ENCODE results near the gene CRYBA4. TPM values are rescaled to one million over a fixed set of nuclear protein-coding genes. Genes with fewer than 3 reads are reported as not detected.
A peak's percentile ranks its signal among the peaks of the same experiment; 100 is the strongest.

Gene CRYBA4
- total RNA-seq, 4 donors from 2014 or later, result not detected

DNA sequence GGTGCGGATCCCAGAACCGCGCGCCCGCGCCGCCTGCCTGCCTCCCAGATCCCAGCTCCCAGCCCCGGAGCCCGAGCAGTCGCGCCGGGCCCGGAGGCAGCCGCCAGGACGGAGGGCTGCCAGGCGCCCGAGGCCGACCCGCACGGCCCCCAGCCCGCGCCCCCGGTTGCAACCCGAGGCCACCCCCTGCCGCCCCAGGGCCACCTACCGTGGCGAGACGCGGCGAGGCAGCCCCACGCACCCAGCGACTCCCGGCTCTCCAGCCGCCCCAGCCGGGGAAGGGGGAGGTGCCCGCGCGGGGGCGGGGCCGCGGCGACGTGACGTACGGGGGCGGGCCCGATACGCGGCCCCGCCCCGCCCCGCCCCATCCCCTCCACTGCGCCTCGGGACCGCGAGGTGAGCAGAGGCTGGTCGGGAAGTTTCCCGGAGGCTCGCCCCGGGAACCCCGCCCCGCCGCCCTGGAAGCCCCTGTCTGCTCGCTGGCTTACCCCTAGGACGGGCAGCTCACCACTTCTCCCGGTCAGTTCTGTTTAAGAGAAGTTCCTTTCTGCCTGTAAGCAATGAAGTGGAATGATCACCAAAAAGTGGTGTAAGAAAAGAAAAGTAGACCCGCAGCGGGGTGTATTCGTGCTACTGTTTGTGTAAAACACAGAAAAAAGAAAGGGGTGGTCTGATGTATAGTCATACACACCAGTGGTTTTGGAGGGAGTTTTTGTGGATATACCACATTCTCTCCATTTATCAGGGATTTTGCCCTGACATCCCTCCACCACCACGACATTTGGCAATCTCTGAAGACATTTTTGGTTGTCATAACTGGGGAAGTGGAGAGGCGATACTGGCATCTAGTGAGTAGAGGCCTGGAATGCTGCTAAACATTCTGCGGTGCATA is 31.7 kb upstream of the CRYBA4 start, which contains the start of gene TPST2:
Gene TPST2 (minus strand): TSS at position 288 of the 892 bp plus-strand sequence. CDS start 48,502 bp downstream, outside the sequence.
- H3K4me1 ChIP-seq, result peaks cover 38% of the 10 kb centered on the region
- whole genome bisulfite sequencing, result under 1% methylated on average over 31 of the region's 72 CpGs
- H3K27ac ChIP-seq, result peak within 1 kb of the TSS; percentile 69
- no peaks in the 10 kb centered on the region for H3K9me3 ChIP-seq
- no peak for TF ChIP-seq EP300 (IDR thresholded peaks at IDR 0.05)
- peak in 1 of 2 donors; percentile 46 for TF ChIP-seq POLR2A (IDR thresholded peaks at IDR 0.05)
- TF ChIP-seq POLR2AphosphoS5 (IDR thresholded peaks at IDR 0.05), result no peak
- peak within 1 kb of the TSS; percentile 67 for H3K4me3 ChIP-seq
- peak; percentile 83 for DNase-seq (ENCODE audit: low spot score in 2 of 2)
- no peaks in the 10 kb centered on the region for H3K36me3 ChIP-seq
- H3K27me3 ChIP-seq, result no peaks in the 10 kb centered on the region

DNA sequence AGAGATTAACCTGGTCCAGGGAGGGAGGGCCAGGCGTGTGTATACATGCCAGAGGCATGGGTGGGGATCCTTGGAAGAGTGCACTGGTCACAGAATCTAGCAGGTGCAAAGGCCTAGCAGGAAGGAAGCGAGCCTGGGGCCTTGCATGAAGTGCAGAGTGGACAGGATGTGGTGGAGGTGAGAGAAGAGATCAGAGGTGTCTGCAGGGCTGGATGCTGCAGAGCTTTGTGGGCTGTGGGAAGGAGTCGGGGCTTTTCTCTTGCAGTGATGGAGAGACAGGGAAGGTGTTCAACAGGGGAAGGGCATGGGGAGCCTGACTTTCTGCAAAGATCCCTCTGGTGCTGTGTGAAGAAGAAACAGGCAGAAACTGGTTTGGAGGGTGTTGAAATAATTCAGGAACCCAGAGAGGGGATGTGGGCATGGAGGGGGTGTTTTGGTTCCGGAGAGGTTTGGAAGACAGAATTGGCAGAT is 29.3 kb upstream of the CRYBA4 start:
- Histone ChIP-seq H3K27ac (no peak overlapping the region), H3K36me3 (no peaks in the 10 kb centered on the region), H3K4me3 (no peak overlapping the region), H3K9me3 (no peaks in the 10 kb centered on the region), H3K4me1 (peaks cover 20% of the 10 kb centered on the region), H3K27me3 (no peaks in the 10 kb centered on the region)
- DNase-seq (ENCODE audit: low spot score in 2 of 2), result no peak
- no peak for TF ChIP-seq POLR2AphosphoS5 (IDR thresholded peaks at IDR 0.05)
- 53% methylated on average over 4 of the region's 4 CpGs for WGBS

DNA sequence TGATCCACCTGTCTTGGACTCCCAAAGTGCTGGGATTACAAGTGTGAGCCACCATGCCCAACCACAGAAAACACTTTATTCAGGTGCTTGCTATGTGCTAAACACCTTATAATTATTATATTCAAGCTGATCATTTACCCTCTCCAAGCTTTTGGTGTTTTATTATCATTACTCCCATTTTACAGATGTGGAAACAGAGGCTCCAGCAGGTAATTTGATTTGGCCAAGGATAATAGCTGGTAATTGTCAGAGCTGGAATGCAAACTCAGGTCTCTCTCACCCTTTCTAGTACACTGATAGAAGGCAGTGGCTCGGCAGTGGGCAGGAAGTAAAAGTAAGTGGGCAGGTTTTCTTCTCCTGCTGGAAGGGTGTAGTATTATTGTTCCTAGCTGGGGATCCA is 28.0 kb upstream of the CRYBA4 start:
- DNase-seq (ENCODE audit: low spot score in 2 of 2), result no peak
- peaks cover 19% of the 10 kb centered on the region for H3K4me1 ChIP-seq
- no peak for TF ChIP-seq POLR2AphosphoS5 (IDR thresholded peaks at IDR 0.05)
- H3K27me3 ChIP-seq, result no peaks in the 10 kb centered on the region
- H3K36me3 ChIP-seq, result no peaks in the 10 kb centered on the region
- H3K9me3 ChIP-seq, result no peaks in the 10 kb centered on the region
- 64% methylated on average over 1 of the region's 1 CpG for WGBS
- H3K27ac ChIP-seq, result no peak overlapping the region
- H3K4me3 ChIP-seq, result no peak overlapping the region

DNA sequence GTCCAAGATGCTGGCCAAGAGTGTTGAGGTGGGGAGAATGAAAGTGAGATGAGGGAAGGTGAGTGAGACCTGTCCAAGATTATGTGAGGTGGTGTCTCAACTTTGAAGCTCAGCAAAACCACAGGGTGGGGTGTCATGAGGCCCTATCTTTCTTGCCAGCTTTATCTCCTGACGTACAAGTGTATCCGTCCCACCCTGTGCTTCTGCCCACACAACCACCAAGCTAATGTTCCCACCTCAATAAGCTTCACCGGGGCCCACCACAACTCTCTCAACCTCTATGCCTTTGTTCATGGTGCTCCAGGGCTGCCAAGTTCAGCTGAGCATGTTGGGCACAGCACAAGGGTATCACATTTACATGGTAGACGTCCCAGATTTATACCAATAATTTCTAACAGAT is 24.7 kb upstream of the CRYBA4 start:
- Histone ChIP-seq H3K4me1 (peaks cover 4% of the 10 kb centered on the region), H3K27ac (no peak overlapping the region), H3K27me3 (no peaks in the 10 kb centered on the region), H3K9me3 (no peaks in the 10 kb centered on the region), H3K36me3 (no peaks in the 10 kb centered on the region), H3K4me3 (no peak overlapping the region)
- WGBS, result 78% methylated on average over 4 of the region's 4 CpGs
- DNase-seq (ENCODE audit: low spot score in 2 of 2), result no peak
- TF ChIP-seq POLR2A (IDR thresholded peaks at IDR 0.05) (no peak), EP300 (IDR thresholded peaks at IDR 0.05) (no peak), POLR2AphosphoS5 (IDR thresholded peaks at IDR 0.05) (no peak)
- TF ChIP-seq, protein P1, sequence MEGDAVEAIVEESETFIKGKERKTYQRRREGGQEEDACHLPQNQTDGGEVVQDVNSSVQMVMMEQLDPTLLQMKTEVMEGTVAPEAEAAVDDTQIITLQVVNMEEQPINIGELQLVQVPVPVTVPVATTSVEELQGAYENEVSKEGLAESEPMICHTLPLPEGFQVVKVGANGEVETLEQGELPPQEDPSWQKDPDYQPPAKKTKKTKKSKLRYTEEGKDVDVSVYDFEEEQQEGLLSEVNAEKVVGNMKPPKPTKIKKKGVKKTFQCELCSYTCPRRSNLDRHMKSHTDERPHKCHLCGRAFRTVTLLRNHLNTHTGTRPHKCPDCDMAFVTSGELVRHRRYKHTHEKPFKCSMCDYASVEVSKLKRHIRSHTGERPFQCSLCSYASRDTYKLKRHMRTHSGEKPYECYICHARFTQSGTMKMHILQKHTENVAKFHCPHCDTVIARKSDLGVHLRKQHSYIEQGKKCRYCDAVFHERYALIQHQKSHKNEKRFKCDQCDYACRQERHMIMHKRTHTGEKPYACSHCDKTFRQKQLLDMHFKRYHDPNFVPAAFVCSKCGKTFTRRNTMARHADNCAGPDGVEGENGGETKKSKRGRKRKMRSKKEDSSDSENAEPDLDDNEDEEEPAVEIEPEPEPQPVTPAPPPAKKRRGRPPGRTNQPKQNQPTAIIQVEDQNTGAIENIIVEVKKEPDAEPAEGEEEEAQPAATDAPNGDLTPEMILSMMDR (IDR thresholded peaks at IDR 0.05), result no peak

DNA sequence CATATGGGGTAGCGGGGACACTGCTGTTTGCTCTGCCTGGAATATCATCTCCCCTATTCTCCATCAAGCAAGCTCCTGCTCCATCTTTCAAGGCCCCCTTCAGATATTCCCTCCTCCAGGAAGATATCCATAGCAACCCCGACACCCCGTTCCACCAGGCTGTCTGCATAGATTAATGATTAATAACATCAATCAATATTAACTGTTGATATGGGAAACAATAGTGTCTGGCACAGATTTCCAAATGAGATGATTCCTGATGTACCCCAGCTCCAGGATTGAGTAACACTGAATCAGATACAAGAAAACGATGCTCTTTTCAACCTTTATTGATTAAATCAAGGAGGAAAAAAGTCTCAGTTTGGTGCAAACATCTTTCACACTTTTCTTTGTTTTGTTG is 24.3 kb upstream of the CRYBA4 start:
- H3K36me3 ChIP-seq, result no peaks in the 10 kb centered on the region
- no peak overlapping the region for H3K4me3 ChIP-seq
- TF ChIP-seq POLR2A (IDR thresholded peaks at IDR 0.05), result no peak
- TF ChIP-seq, protein P1 (IDR thresholded peaks at IDR 0.05), result no peak
- no peak for TF ChIP-seq EP300 (IDR thresholded peaks at IDR 0.05)
- TF ChIP-seq POLR2AphosphoS5 (IDR thresholded peaks at IDR 0.05), result no peak
- no peaks in the 10 kb centered on the region for H3K4me1 ChIP-seq
- no peak overlapping the region for H3K27ac ChIP-seq
- WGBS, result 82% methylated on average over 4 of the region's 4 CpGs
- H3K27me3 ChIP-seq, result no peaks in the 10 kb centered on the region
- no peak for DNase-seq (ENCODE audit: low spot score in 2 of 2)
- H3K9me3 ChIP-seq, result no peaks in the 10 kb centered on the region

DNA sequence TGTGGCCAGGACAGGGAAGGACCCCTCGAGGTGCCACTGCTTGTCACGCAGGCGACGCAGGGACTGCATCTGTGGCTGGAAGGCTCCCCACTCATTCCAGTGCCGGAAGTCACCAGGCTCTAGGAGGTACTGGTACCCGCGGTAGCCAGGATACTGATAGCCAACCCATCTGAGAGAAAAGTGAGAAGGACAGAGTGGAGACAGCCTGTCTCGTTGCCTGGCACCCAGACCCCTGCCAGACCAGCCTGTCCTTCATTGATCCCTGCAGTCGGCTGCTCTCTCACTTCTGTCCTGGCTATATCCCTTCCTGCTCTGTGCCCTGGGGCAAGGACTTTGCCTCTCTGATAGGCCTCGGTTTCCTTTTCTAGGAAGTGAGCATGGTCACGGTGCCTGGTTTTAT is 22.3 kb upstream of the CRYBA4 start:
- no peak for DNase-seq (ENCODE audit: low spot score in 2 of 2)
- H3K36me3 ChIP-seq, result no peaks in the 10 kb centered on the region
- no peaks in the 10 kb centered on the region for H3K9me3 ChIP-seq
- no peak overlapping the region for H3K4me3 ChIP-seq
- 91% methylated on average over 11 of the region's 11 CpGs for WGBS
- no peaks in the 10 kb centered on the region for H3K4me1 ChIP-seq
- no peaks in the 10 kb centered on the region for H3K27me3 ChIP-seq
- TF ChIP-seq POLR2A (IDR thresholded peaks at IDR 0.05) (no peak), POLR2AphosphoS5 (IDR thresholded peaks at IDR 0.05) (no peak), EP300 (IDR thresholded peaks at IDR 0.05) (no peak)
- TF ChIP-seq, protein P1 (IDR thresholded peaks at IDR 0.05), result no peak
- H3K27ac ChIP-seq, result no peak overlapping the region
